ENCODE results near the gene CLIP3.

GRCh38 chr19:36060430-36060829 lies 27.8 kb upstream of the CLIP3 start:
- peak; percentile 23 for TF ChIP-seq CTCF (IDR thresholded peaks at IDR 0.05)
- no peak for TF ChIP-seq EZH2 (IDR thresholded peaks at IDR 0.05; ENCODE audit: borderline replicate concordance, insufficient read depth, low read depth, low read length, poor library complexity, severe bottlenecking)

Data from B cell (primary cell).